IMR-90 (cell line): Measurements from ENCODE around the gene KDM1A. TPM values are rescaled to one million over a fixed set of nuclear protein-coding genes. Genes with fewer than 3 reads are reported as not detected.

Experiments used
- ATAC-seq: fragments of 200-7000 bp; cut with Tn5 transposase; 2 replicates; pipeline ENCODE4 v1.9.1; 2020; ENCODE audit warnings: low read depth, mild to moderate bottlenecking, moderate library complexity
- BruUV-seq: library from RNA; stranded (reverse); fragments of 400-500 nt; replicated peaks from 2 replicates; lab custom pipeline; 2021; lab: Mats Ljungman, UMichigan
- CTCF ChIA-PET: fragments of 300-600 bp; formaldehyde crosslinking; extraction: SDS; loops from one replicate; lab custom pipeline; 2021; ENCODE audit warnings: antibody characterized with exemption; lab: Yijun Ruan, JAX
- POLR2A ChIA-PET: fragments of 300-600 bp; sonication (Branson Sonifier 250); formaldehyde crosslinking; loops from one replicate; lab custom pipeline; 2022; ENCODE audit warnings: antibody characterized with exemption; ENCODE audit not compliant: unreplicated experiment; lab: Charles Lee
- DNase-seq: peaks from one replicate; pipeline ENCODE4 v3.0.0; 2013
- H2AFZ ChIP-seq: replicated peaks from 2 replicates; pipeline ENCODE3; 2013; ENCODE audit warnings: low read length, mild to moderate bottlenecking; ENCODE audit not compliant: poor library complexity
- H2AK5ac ChIP-seq: 2 replicates; pipeline ENCODE4 v1.6.1; 2013; ENCODE audit warnings: low read depth, low read length, inconsistent platforms
- H2AK9ac ChIP-seq: replicated peaks from 2 replicates; pipeline ENCODE3; 2013; ENCODE audit warnings: mild to moderate bottlenecking, low read depth, low read length, moderate library complexity; ENCODE audit not compliant: poor library complexity
- H2BK120ac ChIP-seq: 2 replicates; pipeline ENCODE4 v1.6.1; 2013; ENCODE audit warnings: low read depth, low read length, inconsistent platforms
- H2BK15ac ChIP-seq: 3 replicates; pipeline ENCODE4 v1.6.1; 2013; ENCODE audit warnings: low read depth, low read length, inconsistent platforms
- H2BK20ac ChIP-seq: 2 replicates; pipeline ENCODE4 v1.6.1; 2013; ENCODE audit warnings: low read depth, mild to moderate bottlenecking, inconsistent platforms, low read length, moderate library complexity
- H2BK5ac ChIP-seq: 2 replicates; pipeline ENCODE4 v1.6.1; 2013; ENCODE audit warnings: mild to moderate bottlenecking, low read depth, low read length, inconsistent platforms; ENCODE audit not compliant: poor library complexity, severe bottlenecking
- H3K14ac ChIP-seq: replicated peaks from 2 replicates; pipeline ENCODE4 v1.6.1; 2013; ENCODE audit warnings: low read depth, low read length, inconsistent platforms
- H3K18ac ChIP-seq: 2 replicates; pipeline ENCODE4 v1.6.1; 2013; ENCODE audit warnings: low read depth, low read length, control low read depth
- H3K23ac ChIP-seq: 2 replicates; pipeline ENCODE4 v1.6.1; 2013; ENCODE audit warnings: low read depth, low read length, inconsistent platforms
- H3K27ac ChIP-seq: 2 replicates; pipeline ENCODE4 v1.5.1; 2013; ENCODE audit warnings: mild to moderate bottlenecking, control low read depth, low read length; ENCODE audit not compliant: insufficient read depth
- H3K27me3 ChIP-seq: 2 replicates; pipeline ENCODE4 v1.6.1; 2013; ENCODE audit warnings: low read length; ENCODE audit not compliant: control insufficient read depth, insufficient read depth
- H3K36me3 ChIP-seq: 2 replicates; pipeline ENCODE4 v1.6.1; 2013; ENCODE audit warnings: low read length, mixed read lengths; ENCODE audit not compliant: control insufficient read depth, insufficient read depth
- H3K4ac ChIP-seq: 2 replicates; pipeline ENCODE4 v1.6.1; 2013; ENCODE audit warnings: low read depth, low read length, inconsistent platforms
- H3K4me1 ChIP-seq: 2 replicates; pipeline ENCODE4 v1.6.1; 2013; ENCODE audit warnings: low read length, mixed read lengths; ENCODE audit not compliant: control insufficient read depth, insufficient read depth
- H3K4me2 ChIP-seq: 2 replicates; pipeline ENCODE4 v1.6.1; 2013; ENCODE audit warnings: low read depth, mild to moderate bottlenecking, control low read depth, low read length, moderate library complexity
- H3K4me3 ChIP-seq: 2 replicates; pipeline ENCODE4 v1.5.1; 2013; ENCODE audit warnings: low read depth, mild to moderate bottlenecking, control low read depth, low read length, moderate library complexity; ENCODE audit not compliant: insufficient read depth
- H3K56ac ChIP-seq: 2 replicates; pipeline ENCODE4 v1.6.1; 2013; ENCODE audit warnings: low read length, inconsistent platforms; ENCODE audit not compliant: insufficient read depth; ENCODE audit errors: extremely low read depth
- H3K79me1 ChIP-seq, 2 experiments: 2 replicates each; pipeline ENCODE4 v1.6.1; 2013; ENCODE audit warnings: low read length in 2 of 2, inconsistent platforms in 1 of 2, low read depth in 1 of 2
- H3K9ac ChIP-seq: 2 replicates; pipeline ENCODE4 v1.6.1; 2013; ENCODE audit warnings: low read depth, low read length, control low read depth
- H3K9me1 ChIP-seq: 2 replicates; pipeline ENCODE4 v1.6.1; 2013; ENCODE audit warnings: low read length, inconsistent platforms; ENCODE audit not compliant: insufficient read depth
- H3K9me3 ChIP-seq: 2 replicates; pipeline ENCODE4 v1.6.1; 2013; ENCODE audit warnings: low read length; ENCODE audit not compliant: control insufficient read depth, insufficient read depth
- H4K20me1 ChIP-seq: 2 replicates; pipeline ENCODE4 v1.6.1; 2013; ENCODE audit warnings: low read length, inconsistent platforms; ENCODE audit not compliant: insufficient read depth
- H4K5ac ChIP-seq: 2 replicates; pipeline ENCODE4 v1.6.1; 2013; ENCODE audit warnings: mild to moderate bottlenecking, low read depth, low read length, control low read depth
- H4K8ac ChIP-seq, 2 experiments: 2 replicates each; pipeline ENCODE4 v1.6.1; 2013; ENCODE audit warnings: low read depth in 2 of 2, low read length in 2 of 2, control low read depth in 1 of 2, inconsistent platforms in 1 of 2
- H4K91ac ChIP-seq: 2 replicates; pipeline ENCODE4 v1.6.1; 2013; ENCODE audit warnings: low read depth, low read length, inconsistent platforms; ENCODE audit not compliant: insufficient read depth
- CEBPB ChIP-seq: IDR thresholded peaks from 2 replicates; pipeline ENCODE4 v1.6.1; 2012; ENCODE audit warnings: low read depth, low read length, improper control_type of control experiment
- CTCF ChIP-seq: conservative IDR thresholded peaks from 2 replicates; pipeline ENCODE4 v1.5.1; 2012; ENCODE audit warnings: mild to moderate bottlenecking, low read depth, low read length, improper control_type of control experiment
- ELK1 ChIP-seq: fragments of 150-350 bp; IDR thresholded peaks from 2 replicates; pipeline ENCODE4 v1.6.1; 2016; ENCODE audit warnings: low read depth, mild to moderate bottlenecking, low read length, moderate library complexity, borderline replicate concordance
- MAZ ChIP-seq: IDR thresholded peaks from 2 replicates; pipeline ENCODE4 v1.6.1; 2012; ENCODE audit warnings: low read depth, mild to moderate bottlenecking, low read length, improper control_type of control experiment, moderate library complexity, borderline replicate concordance
- MXI1 ChIP-seq: IDR thresholded peaks from 2 replicates; pipeline ENCODE4 v1.6.1; 2012; ENCODE audit warnings: low read depth, mild to moderate bottlenecking, low read length, moderate library complexity, borderline replicate concordance
- NFE2L2 ChIP-seq: fragments of 150-350 bp; IDR thresholded peaks from 2 replicates; pipeline ENCODE4 v1.6.1; 2016; ENCODE audit warnings: low read depth, mild to moderate bottlenecking, low read length
- POLR2A ChIP-seq: IDR thresholded peaks from 2 replicates; pipeline ENCODE4 v1.6.1; 2012; ENCODE audit warnings: mild to moderate bottlenecking, low read depth, low read length
- RAD21 ChIP-seq: IDR thresholded peaks from 2 replicates; pipeline ENCODE4 v1.6.1; 2012; ENCODE audit warnings: low read length, improper control_type of control experiment
- RCOR1 ChIP-seq: IDR thresholded peaks from 2 replicates; pipeline ENCODE4 v1.6.1; 2012; ENCODE audit warnings: mild to moderate bottlenecking, low read length, improper control_type of control experiment; ENCODE audit not compliant: insufficient replicate concordance
- RFX5 ChIP-seq: IDR thresholded peaks from 2 replicates; pipeline ENCODE4 v1.8.0; 2012; ENCODE audit warnings: low read depth, mild to moderate bottlenecking, low read length, moderate library complexity
- WGBS, 2 experiments: methylation state at CpG; one replicate each; pipeline versions ENCODE4 v1.1.5 to v1.1.7; 2013; ENCODE audit warnings: missing lambda C conversion rate in 2 of 2; ENCODE audit not compliant: insufficient read length in 1 of 2; ENCODE audit errors: extremely low coverage in 2 of 2; 5-methylcytosine and 5-hydroxymethylcytosine counted together
- dilution Hi-C: fragments of 300-500 bp; cut with HindIII; formaldehyde crosslinking; loops from one replicate; pipeline ENCODE4 v1.14.3; 2018; ENCODE audit warnings: low sequenced_read_pairs; ENCODE audit not compliant: unreplicated experiment
- in situ Hi-C: fragments of 300-500 bp; cut with MboI; formaldehyde crosslinking; loops from 3 replicates; pipeline ENCODE4 v1.14.3; 2019; ENCODE audit warnings: low sequenced_read_pairs, inconsistent platforms, mixed read lengths
- intact Hi-C: fragments of 100-400 bp; cut with micrococcal nuclease; formaldehyde crosslinking; loops from 2 replicates; pipeline ENCODE4 v1.10.0; 2022
- polyA plus RNA-seq, 3 experiments: library from polyadenylated mRNA; depleted of rRNA; stranded (reverse); fragments of >200 nt; gene quantifications; 2 replicates each; pipeline ENCODE4 v1.2.3, GENCODE V29; 2012; ENCODE audit warnings: low replicate concordance in 1 of 3
- total RNA-seq: library from RNA; depleted of rRNA; stranded (reverse); fragments of >200 nt; gene quantifications from 2 replicates; pipeline ENCODE4 v1.2.3, GENCODE V29; 2012
- TF ChIP-seq, protein P1 (sequence below): fragments of 150-350 bp; IDR thresholded peaks from 2 replicates; pipeline ENCODE4 v1.6.1; 2017; ENCODE audit warnings: mild to moderate bottlenecking, antibody characterized with exemption, low read length, low read depth

Gene KDM1A
- total and polyA plus RNA-seq, 2 of the 4 experiments (the other 2 are of a cell fraction): 58.7 to 104 TPM

DNA sequence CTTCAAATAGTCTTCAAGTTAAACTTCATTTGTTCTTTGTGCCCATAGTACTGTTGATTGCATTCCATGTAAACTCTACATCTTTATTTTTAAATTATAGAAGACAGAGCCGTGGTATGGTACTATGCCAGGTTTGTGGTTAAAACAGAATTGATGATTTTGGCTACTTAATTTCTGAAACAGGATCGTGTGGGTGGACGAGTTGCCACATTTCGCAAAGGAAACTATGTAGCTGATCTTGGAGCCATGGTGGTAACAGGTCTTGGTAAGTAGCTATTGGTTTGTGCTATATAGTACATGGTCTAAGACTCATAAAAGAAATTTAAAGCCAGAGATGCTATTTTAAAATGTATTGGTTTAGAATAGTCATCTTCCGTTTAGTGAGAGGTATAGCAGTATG, 38.0 kb downstream of the KDM1A start:
- peaks cover 37% of the 10 kb centered on the region for H3K36me3 ChIP-seq
- DNase-seq (no peak), ATAC-seq (no peak)
- no peak overlapping the region for H2BK5ac ChIP-seq
- no peak overlapping the region for H3K27ac ChIP-seq
- H2BK120ac ChIP-seq: no peak overlapping the region
- in situ Hi-C loops (no loop called here), intact Hi-C loops (no loop called here), dilution Hi-C loops (no loop called here)
- H3K27me3 ChIP-seq: no peaks in the 10 kb centered on the region
- no peak overlapping the region for H3K23ac ChIP-seq
- H2AFZ ChIP-seq: no peak overlapping the region
- no peaks in the 10 kb centered on the region for H3K9me3 ChIP-seq
- BruUV-seq: no TSS peak
- H3K56ac ChIP-seq: no peak overlapping the region
- no peak overlapping the region for H3K4me3 ChIP-seq
- H2AK9ac ChIP-seq: no peak overlapping the region
- POLR2A ChIA-PET: no interaction called here
- H2AK5ac ChIP-seq: no peak overlapping the region
- H3K9me1 ChIP-seq: peaks cover 5% of the 10 kb centered on the region; the same call in 1 of the 2 replicates
- no peak overlapping the region for H3K4me2 ChIP-seq
- no peak overlapping the region for H2BK20ac ChIP-seq
- no peak overlapping the region for H4K8ac ChIP-seq
- H4K5ac ChIP-seq: no peak overlapping the region
- no peaks in the 10 kb centered on the region for H4K20me1 ChIP-seq
- H3K14ac ChIP-seq: no peak overlapping the region
- H3K79me1 ChIP-seq: peaks cover 14 to 31% of the 10 kb centered on the region in 2 experiments
- H4K91ac ChIP-seq: no peak overlapping the region
- CTCF ChIA-PET: interaction anchor here (0.6 kb wide), 1 partner anchor 49 kb away, joined by 3 read pairs; no protein-coding TSS in a partner anchor
- WGBS, 2 experiments: 100% methylated on average over 3 of the region's 5 CpGs; no CpG with 5 or more reads in 1 of the 2 experiments
- H3K4ac ChIP-seq: no peak overlapping the region
- TF ChIP-seq CEBPB: no peak
- no peak for TF ChIP-seq MAZ
- TF ChIP-seq POLR2A: no peak
- TF ChIP-seq, protein P1, sequence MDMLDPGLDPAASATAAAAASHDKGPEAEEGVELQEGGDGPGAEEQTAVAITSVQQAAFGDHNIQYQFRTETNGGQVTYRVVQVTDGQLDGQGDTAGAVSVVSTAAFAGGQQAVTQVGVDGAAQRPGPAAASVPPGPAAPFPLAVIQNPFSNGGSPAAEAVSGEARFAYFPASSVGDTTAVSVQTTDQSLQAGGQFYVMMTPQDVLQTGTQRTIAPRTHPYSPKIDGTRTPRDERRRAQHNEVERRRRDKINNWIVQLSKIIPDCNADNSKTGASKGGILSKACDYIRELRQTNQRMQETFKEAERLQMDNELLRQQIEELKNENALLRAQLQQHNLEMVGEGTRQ: no peak
- TF ChIP-seq RFX5: no peak
- TF ChIP-seq RCOR1: no peak
- no peak for TF ChIP-seq MXI1
- TF ChIP-seq ELK1: no peak
- TF ChIP-seq CTCF: no peak
- no peak for TF ChIP-seq RAD21
- no peak for TF ChIP-seq NFE2L2
- 0 out of 2 replicates have a peak, but pooled peaks cover 1% of the 10 kb centered on the region for H3K4me1 ChIP-seq
- H3K18ac ChIP-seq: no peak overlapping the region
- H3K9ac ChIP-seq: no peak overlapping the region
- H2BK15ac ChIP-seq: no peak overlapping the region
